Measurements from ENCODE around the gene TIAM1.

The TIAM1 gene

GRCh38 chr21:31345136-31345535 is 1.1 kb upstream of the TIAM1 start:
- H3K27ac ChIP-seq (ENCODE audit: low read length), result no peak overlapping the region
- TF ChIP-seq, protein P1, sequence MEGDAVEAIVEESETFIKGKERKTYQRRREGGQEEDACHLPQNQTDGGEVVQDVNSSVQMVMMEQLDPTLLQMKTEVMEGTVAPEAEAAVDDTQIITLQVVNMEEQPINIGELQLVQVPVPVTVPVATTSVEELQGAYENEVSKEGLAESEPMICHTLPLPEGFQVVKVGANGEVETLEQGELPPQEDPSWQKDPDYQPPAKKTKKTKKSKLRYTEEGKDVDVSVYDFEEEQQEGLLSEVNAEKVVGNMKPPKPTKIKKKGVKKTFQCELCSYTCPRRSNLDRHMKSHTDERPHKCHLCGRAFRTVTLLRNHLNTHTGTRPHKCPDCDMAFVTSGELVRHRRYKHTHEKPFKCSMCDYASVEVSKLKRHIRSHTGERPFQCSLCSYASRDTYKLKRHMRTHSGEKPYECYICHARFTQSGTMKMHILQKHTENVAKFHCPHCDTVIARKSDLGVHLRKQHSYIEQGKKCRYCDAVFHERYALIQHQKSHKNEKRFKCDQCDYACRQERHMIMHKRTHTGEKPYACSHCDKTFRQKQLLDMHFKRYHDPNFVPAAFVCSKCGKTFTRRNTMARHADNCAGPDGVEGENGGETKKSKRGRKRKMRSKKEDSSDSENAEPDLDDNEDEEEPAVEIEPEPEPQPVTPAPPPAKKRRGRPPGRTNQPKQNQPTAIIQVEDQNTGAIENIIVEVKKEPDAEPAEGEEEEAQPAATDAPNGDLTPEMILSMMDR (IDR thresholded peaks at IDR 0.05; ENCODE audit: borderline replicate concordance, extremely low read depth, low read length, poor library complexity, severe bottlenecking), result no peak
- no peaks in the 10 kb centered on the region for H3K36me3 ChIP-seq (ENCODE audit: insufficient read depth, low read length)
- no peaks in the 10 kb centered on the region for H3K4me1 ChIP-seq (ENCODE audit: insufficient read depth, low read length)
- no peaks in the 10 kb centered on the region for H3K79me2 ChIP-seq (ENCODE audit: insufficient read depth, low read length)
- ATAC-seq (ENCODE audit: insufficient read depth, low read depth) (no peak), DNase-seq (no peak)
- no peak overlapping the region for H3K4me3 ChIP-seq (ENCODE audit: low read depth in 1 of 2, low read length in 2 of 2)
- H3K27me3 ChIP-seq (ENCODE audit: insufficient read depth, low read length, poor library complexity), result no peaks in the 10 kb centered on the region
- no peak overlapping the region for H3K9ac ChIP-seq (ENCODE audit: low read depth, low read length)
- H2AFZ ChIP-seq (ENCODE audit: low read depth, low read length), result no peak overlapping the region
- H4K20me1 ChIP-seq (ENCODE audit: insufficient read depth, low read length), result peaks cover 2% of the 10 kb centered on the region; the same call in 1 of the 2 replicates
- H3K4me2 ChIP-seq (ENCODE audit: insufficient read depth, low read length), result no peak overlapping the region
- H3K9me3 ChIP-seq (ENCODE audit: insufficient read depth, low read length, severe bottlenecking), result no peaks in the 10 kb centered on the region

DNA sequence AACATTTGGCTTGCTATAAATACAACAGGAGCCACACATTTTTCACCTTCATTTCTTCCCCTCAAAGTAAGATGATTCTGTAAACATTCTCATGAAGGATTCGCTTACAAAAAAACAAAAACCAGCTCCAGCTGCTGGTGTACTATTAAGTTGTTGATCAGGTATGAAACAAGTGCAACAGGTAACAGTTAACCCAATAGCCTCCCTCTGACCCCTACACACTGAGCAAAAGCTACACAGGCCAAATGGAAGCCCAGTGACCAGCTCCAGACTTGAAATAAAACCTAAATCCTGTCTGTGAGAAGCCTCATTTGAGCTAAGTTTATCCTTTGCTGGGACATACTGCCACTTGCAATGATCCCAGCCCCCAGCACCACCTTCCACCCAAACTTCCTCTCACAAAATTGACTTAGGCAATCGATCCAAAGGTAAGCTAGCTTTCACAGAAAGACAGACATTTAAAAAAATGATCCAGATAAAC is 991 bp downstream of the TIAM1 start:
- no peak overlapping the region for H3K4me2 ChIP-seq (ENCODE audit: insufficient read depth, low read length)
- no peak overlapping the region for H3K4me3 ChIP-seq (ENCODE audit: low read depth in 1 of 2, low read length in 2 of 2)
- DNase-seq (no peak), ATAC-seq (ENCODE audit: insufficient read depth, low read depth) (no peak)
- H3K27me3 ChIP-seq (ENCODE audit: insufficient read depth, low read length, poor library complexity), result no peaks in the 10 kb centered on the region
- no peaks in the 10 kb centered on the region for H3K36me3 ChIP-seq (ENCODE audit: insufficient read depth, low read length)
- no peaks in the 10 kb centered on the region for H3K4me1 ChIP-seq (ENCODE audit: insufficient read depth, low read length)
- no peak for TF ChIP-seq EZH2 (IDR thresholded peaks at IDR 0.05; ENCODE audit: borderline replicate concordance, low read depth, low read length, severe bottlenecking)
- TF ChIP-seq, protein P1 (IDR thresholded peaks at IDR 0.05; ENCODE audit: borderline replicate concordance, extremely low read depth, low read length, poor library complexity, severe bottlenecking), result no peak
- no peak overlapping the region for H3K9ac ChIP-seq (ENCODE audit: low read depth, low read length)
- no peak overlapping the region for H3K27ac ChIP-seq (ENCODE audit: low read length)
- H3K9me3 ChIP-seq (ENCODE audit: insufficient read depth, low read length, severe bottlenecking), result no peaks in the 10 kb centered on the region
- H3K79me2 ChIP-seq (ENCODE audit: insufficient read depth, low read length), result no peaks in the 10 kb centered on the region
- H4K20me1 ChIP-seq (ENCODE audit: insufficient read depth, low read length), result peaks cover 2% of the 10 kb centered on the region; the same call in 1 of the 2 replicates
- no peak overlapping the region for H2AFZ ChIP-seq (ENCODE audit: low read depth, low read length)

DNA sequence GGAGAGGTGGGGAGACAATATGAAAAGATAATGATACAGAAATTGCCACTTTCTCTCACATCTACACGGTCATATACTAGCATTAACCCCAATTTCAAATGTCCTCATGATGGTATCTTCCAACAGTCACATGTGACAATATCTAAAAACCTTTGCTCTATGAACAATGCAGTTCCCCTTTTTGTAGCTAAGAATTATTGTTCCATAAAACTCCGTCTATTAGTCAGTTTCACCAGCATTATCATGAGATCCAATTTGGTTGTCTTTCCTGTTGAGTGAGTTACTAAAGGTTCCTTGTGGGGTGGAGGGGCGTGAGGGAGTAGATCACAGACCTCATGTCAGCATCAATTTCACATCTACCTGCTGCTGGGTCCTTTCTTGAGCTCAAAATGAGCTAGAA is 1.7 kb downstream of the TIAM1 start:
- Histone ChIP-seq H3K4me3 (ENCODE audit: low read depth in 1 of 2, low read length in 2 of 2) (no peak overlapping the region), H3K27ac (ENCODE audit: low read length) (no peak overlapping the region), H2AFZ (ENCODE audit: low read depth, low read length) (no peak overlapping the region), H3K4me2 (ENCODE audit: insufficient read depth, low read length) (no peak overlapping the region), H3K9me3 (ENCODE audit: insufficient read depth, low read length, severe bottlenecking) (no peaks in the 10 kb centered on the region), H3K36me3 (ENCODE audit: insufficient read depth, low read length) (no peaks in the 10 kb centered on the region), H4K20me1 (ENCODE audit: insufficient read depth, low read length) (0 out of 2 replicates have a peak, but pooled peaks cover 2% of the 10 kb centered on the region), H3K9ac (ENCODE audit: low read depth, low read length) (no peak overlapping the region), H3K27me3 (ENCODE audit: insufficient read depth, low read length, poor library complexity) (no peaks in the 10 kb centered on the region), H3K79me2 (ENCODE audit: insufficient read depth, low read length) (no peaks in the 10 kb centered on the region), H3K4me1 (ENCODE audit: insufficient read depth, low read length) (no peaks in the 10 kb centered on the region)
- DNase-seq, result no peak
- TF ChIP-seq, protein P1 (IDR thresholded peaks at IDR 0.05; ENCODE audit: borderline replicate concordance, extremely low read depth, low read length, poor library complexity, severe bottlenecking), result no peak
- TF ChIP-seq EZH2 (IDR thresholded peaks at IDR 0.05; ENCODE audit: borderline replicate concordance, low read depth, low read length, severe bottlenecking), result no peak
- ATAC-seq (ENCODE audit: insufficient read depth, low read depth), result no peak

Measured in DND-41 (cell line).